Measurements from ENCODE around the gene TXNDC5. TPM values are rescaled to one million over a fixed set of nuclear protein-coding genes. Genes with fewer than 3 reads are reported as not detected.

Gene TXNDC5
- total RNA-seq, 1 experiment from 2014 or later, result 177 TPM

DNA sequence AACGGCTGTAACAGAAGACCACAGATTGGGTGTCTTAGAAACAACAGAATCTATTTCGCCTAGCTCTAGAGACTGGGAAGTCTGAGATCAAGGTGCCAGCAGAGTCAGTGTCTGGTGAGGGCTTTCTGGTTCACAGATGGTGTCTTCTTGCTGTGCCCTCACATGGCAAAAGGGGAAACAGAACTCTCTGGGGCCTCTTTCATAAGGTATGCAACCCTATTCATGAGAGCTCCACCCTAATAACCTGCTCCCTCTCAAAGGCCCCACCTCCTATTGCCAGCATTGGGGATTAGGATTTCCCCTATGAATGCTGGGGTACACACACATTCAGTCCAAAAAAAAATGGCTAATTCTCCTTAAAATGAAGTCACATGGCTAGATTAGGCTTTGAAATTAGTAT, 10.0 kb downstream of the TXNDC5 start:
- no TSS peak for BruUV-seq (replicated peaks)
- no peak overlapping the region for H3K27ac ChIP-seq (ENCODE audit: low read length)
- ChIA-PET POLR2A (no interaction called here), CTCF (interaction anchor here (0.5 kb wide), 1 partner anchor 18 kb away, joined by 8 read pairs; no protein-coding TSS in a partner anchor)
- TF ChIP-seq TCF7L2 (IDR thresholded peaks at IDR 0.05; ENCODE audit: low read depth, low read length), result no peak
- TF ChIP-seq POLR2AphosphoS5 (IDR thresholded peaks at IDR 0.05; ENCODE audit: low read depth, low read length), result no peak
- TF ChIP-seq, protein P1, sequence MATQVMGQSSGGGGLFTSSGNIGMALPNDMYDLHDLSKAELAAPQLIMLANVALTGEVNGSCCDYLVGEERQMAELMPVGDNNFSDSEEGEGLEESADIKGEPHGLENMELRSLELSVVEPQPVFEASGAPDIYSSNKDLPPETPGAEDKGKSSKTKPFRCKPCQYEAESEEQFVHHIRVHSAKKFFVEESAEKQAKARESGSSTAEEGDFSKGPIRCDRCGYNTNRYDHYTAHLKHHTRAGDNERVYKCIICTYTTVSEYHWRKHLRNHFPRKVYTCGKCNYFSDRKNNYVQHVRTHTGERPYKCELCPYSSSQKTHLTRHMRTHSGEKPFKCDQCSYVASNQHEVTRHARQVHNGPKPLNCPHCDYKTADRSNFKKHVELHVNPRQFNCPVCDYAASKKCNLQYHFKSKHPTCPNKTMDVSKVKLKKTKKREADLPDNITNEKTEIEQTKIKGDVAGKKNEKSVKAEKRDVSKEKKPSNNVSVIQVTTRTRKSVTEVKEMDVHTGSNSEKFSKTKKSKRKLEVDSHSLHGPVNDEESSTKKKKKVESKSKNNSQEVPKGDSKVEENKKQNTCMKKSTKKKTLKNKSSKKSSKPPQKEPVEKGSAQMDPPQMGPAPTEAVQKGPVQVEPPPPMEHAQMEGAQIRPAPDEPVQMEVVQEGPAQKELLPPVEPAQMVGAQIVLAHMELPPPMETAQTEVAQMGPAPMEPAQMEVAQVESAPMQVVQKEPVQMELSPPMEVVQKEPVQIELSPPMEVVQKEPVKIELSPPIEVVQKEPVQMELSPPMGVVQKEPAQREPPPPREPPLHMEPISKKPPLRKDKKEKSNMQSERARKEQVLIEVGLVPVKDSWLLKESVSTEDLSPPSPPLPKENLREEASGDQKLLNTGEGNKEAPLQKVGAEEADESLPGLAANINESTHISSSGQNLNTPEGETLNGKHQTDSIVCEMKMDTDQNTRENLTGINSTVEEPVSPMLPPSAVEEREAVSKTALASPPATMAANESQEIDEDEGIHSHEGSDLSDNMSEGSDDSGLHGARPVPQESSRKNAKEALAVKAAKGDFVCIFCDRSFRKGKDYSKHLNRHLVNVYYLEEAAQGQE (IDR thresholded peaks at IDR 0.05; ENCODE audit: insufficient read depth in 1 of 2, low read depth in 2 of 2, low read length in 1 of 2), result no peak
- TF ChIP-seq, protein P2, sequence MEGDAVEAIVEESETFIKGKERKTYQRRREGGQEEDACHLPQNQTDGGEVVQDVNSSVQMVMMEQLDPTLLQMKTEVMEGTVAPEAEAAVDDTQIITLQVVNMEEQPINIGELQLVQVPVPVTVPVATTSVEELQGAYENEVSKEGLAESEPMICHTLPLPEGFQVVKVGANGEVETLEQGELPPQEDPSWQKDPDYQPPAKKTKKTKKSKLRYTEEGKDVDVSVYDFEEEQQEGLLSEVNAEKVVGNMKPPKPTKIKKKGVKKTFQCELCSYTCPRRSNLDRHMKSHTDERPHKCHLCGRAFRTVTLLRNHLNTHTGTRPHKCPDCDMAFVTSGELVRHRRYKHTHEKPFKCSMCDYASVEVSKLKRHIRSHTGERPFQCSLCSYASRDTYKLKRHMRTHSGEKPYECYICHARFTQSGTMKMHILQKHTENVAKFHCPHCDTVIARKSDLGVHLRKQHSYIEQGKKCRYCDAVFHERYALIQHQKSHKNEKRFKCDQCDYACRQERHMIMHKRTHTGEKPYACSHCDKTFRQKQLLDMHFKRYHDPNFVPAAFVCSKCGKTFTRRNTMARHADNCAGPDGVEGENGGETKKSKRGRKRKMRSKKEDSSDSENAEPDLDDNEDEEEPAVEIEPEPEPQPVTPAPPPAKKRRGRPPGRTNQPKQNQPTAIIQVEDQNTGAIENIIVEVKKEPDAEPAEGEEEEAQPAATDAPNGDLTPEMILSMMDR (IDR thresholded peaks at IDR 0.05), result no peak
- TF ChIP-seq SIN3A (IDR thresholded peaks at IDR 0.05; ENCODE audit: borderline replicate concordance, insufficient read depth, low read depth, low read length), result no peak
- H3K27me3 ChIP-seq (ENCODE audit: control insufficient read depth, insufficient read depth, low read length), result no peaks in the 10 kb centered on the region
- H3K9me3 ChIP-seq (ENCODE audit: control insufficient read depth, insufficient read depth, low read depth, low read length), result no peaks in the 10 kb centered on the region
- ATAC-seq (no peak), DNase-seq (ENCODE audit: low read depth, low spot score) (no peak)
- H3K4me3 ChIP-seq (ENCODE audit: low read depth in 2 of 2, low read length in 2 of 2), result no peak overlapping the region
- H3K4me1 ChIP-seq (ENCODE audit: control insufficient read depth, insufficient read depth, low read length), result no peaks in the 10 kb centered on the region
- intact Hi-C loops (cut with micrococcal nuclease; ENCODE audit: unreplicated experiment) (no loop called here), in situ Hi-C loops (cut with HindIII; ENCODE audit: low pct_unique_long_range_greater_than_20kb, low sequenced_read_pairs) (no loop called here)
- H3K36me3 ChIP-seq (ENCODE audit: control insufficient read depth, insufficient read depth, low read length), result peaks cover 48% of the 10 kb centered on the region

DNA sequence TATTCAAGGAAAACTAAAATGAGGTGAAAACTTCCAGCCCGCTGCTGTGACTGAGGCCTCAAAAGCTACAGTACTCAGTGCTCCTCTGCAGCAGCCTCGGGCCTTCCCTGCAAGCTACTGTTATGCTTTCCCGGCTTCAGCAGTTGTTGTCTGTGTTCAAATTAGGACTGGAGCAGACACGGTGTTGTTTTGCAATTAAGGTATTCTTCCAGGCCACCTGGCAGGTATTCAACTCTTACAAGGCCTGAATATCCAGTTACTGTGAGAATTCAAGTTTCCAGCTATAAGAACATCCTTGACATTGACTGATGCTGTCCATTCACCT, 10.7 kb downstream of the TXNDC5 start:
- TF ChIP-seq, protein P2 (IDR thresholded peaks at IDR 0.05), result no peak
- TF ChIP-seq SIN3A (IDR thresholded peaks at IDR 0.05; ENCODE audit: borderline replicate concordance, insufficient read depth, low read depth, low read length) (no peak), TCF7L2 (IDR thresholded peaks at IDR 0.05; ENCODE audit: low read depth, low read length) (no peak), POLR2AphosphoS5 (IDR thresholded peaks at IDR 0.05; ENCODE audit: low read depth, low read length) (no peak)
- TF ChIP-seq, protein P1 (IDR thresholded peaks at IDR 0.05; ENCODE audit: insufficient read depth in 1 of 2, low read depth in 2 of 2, low read length in 1 of 2), result no peak
- ATAC-seq (no peak), DNase-seq (ENCODE audit: low read depth, low spot score) (no peak)
- ChIA-PET CTCF (interaction anchor here (0.5 to 0.8 kb wide), 2 partner anchors 19 to 106 kb away, joined by 4 to 8 read pairs; no protein-coding TSS in a partner anchor), POLR2A (no interaction called here)
- H3K4me3 ChIP-seq (ENCODE audit: low read depth in 2 of 2, low read length in 2 of 2), result no peak overlapping the region
- no peak overlapping the region for H3K27ac ChIP-seq (ENCODE audit: low read length)
- no peaks in the 10 kb centered on the region for H3K4me1 ChIP-seq (ENCODE audit: control insufficient read depth, insufficient read depth, low read length)
- no peaks in the 10 kb centered on the region for H3K9me3 ChIP-seq (ENCODE audit: control insufficient read depth, insufficient read depth, low read depth, low read length)
- H3K27me3 ChIP-seq (ENCODE audit: control insufficient read depth, insufficient read depth, low read length), result no peaks in the 10 kb centered on the region
- intact Hi-C loops (cut with micrococcal nuclease; ENCODE audit: unreplicated experiment), result no loop called here
- peaks cover 50% of the 10 kb centered on the region for H3K36me3 ChIP-seq (ENCODE audit: control insufficient read depth, insufficient read depth, low read length)
- in situ Hi-C loops (cut with HindIII; ENCODE audit: low pct_unique_long_range_greater_than_20kb, low sequenced_read_pairs), result no loop called here
- no TSS peak for BruUV-seq (replicated peaks)
